Stomach (tissue), 9 donors: ENCODE measurements around the gene ADGB. TPM values are rescaled to one million over a fixed set of nuclear protein-coding genes. Genes with fewer than 3 reads are reported as not detected.

Experiments
- DNase-seq, 2 donors: peaks; one replicate each; pipeline versions ENCODE4 v3.0.0 to v3.0.0-alpha.2; 2013 to 2019
- H3K27ac ChIP-seq, 5 donors: fragments of 200-600 bp in 4 of 5; sonication (generic) in 4 of 5; one replicate each; pipeline ENCODE4 v1.5.1; 2013 to 2019; ENCODE audit warnings: mild to moderate bottlenecking in 1 of 5, moderate library complexity in 1 of 5
- H3K27me3 ChIP-seq, 3 donors: fragments of 200-600 bp; sonication (generic); one replicate each; pipeline ENCODE4 v1.5.1; 2017 to 2019; ENCODE audit warnings: mixed run types in 1 of 3
- H3K36me3 ChIP-seq, 4 donors: fragments of 200-600 bp; sonication (generic); 1 replicate in 3 of 4; 2 replicates in 1 of 4; pipeline ENCODE4 v1.5.1; 2016 to 2019
- H3K4me1 ChIP-seq, 4 donors: fragments of 200-600 bp; sonication (generic); one replicate each; pipeline ENCODE4 v1.5.1; 2016 to 2019
- H3K4me3 ChIP-seq, 4 donors: fragments of 200-600 bp; sonication (generic) in 3 of 4; one replicate each; pipeline ENCODE4 v1.5.1; 2016 to 2019; ENCODE audit warnings: mild to moderate bottlenecking in 1 of 4
- H3K9me3 ChIP-seq, 4 donors: fragments of 200-600 bp; sonication (generic); one replicate each; pipeline ENCODE4 v1.5.1; 2016 to 2019
- EP300 ChIP-seq: sonication (generic); formaldehyde crosslinking; IDR thresholded peaks from one replicate; pipeline ENCODE4 v1.6.1; 2017; ENCODE audit warnings: antibody characterized with exemption
- POLR2A ChIP-seq, 4 donors: fragments of 450-650 bp; IDR thresholded peaks; one replicate each; pipeline ENCODE4 v1.6.1; 2016; ENCODE audit warnings: antibody characterized with exemption in 4 of 4, control low read depth in 2 of 4, mild to moderate bottlenecking in 1 of 4, moderate library complexity in 1 of 4
- POLR2AphosphoS5 ChIP-seq, 3 donors: sonication (generic); formaldehyde crosslinking; IDR thresholded peaks; one replicate each; pipeline ENCODE4 v1.6.1; 2016; ENCODE audit warnings: antibody characterized with exemption in 3 of 3
- WGBS, 5 donors: extraction: QIAGEN DNeasy Blood & Tissue Kit in 3 of 5; methylation state at CpG; one replicate each; pipeline versions ENCODE4 v1.1.5 to v1.1.7; 2013 to 2018; 5-methylcytosine and 5-hydroxymethylcytosine counted together
- intact Hi-C: fragments of 100-400 bp; cut with DNase I; formaldehyde crosslinking; loops from one replicate; pipeline ENCODE4 v1.15.1; 2023; ENCODE audit warnings: low total_unique reads
- polyA plus RNA-seq, 3 donors: library from polyadenylated mRNA; stranded (reverse); fragments of 200-250 nt; gene quantifications; one replicate each; pipeline ENCODE4 v1.2.3, GENCODE V29; 2013
- total RNA-seq, 5 donors: library from RNA; depleted of rRNA; stranded (reverse); fragments of >200 nt; gene quantifications; one replicate each; pipeline versions ENCODE4 v1.1.0 to v1.2.3, GENCODE V29; 2014 to 2016
- TF ChIP-seq, protein P1 (sequence below), 7 experiments: fragments of 450-650 bp in 4 of 7; fragments of 200-600 bp in 3 of 7; sonication (generic) in 3 of 7; IDR thresholded peaks; one replicate each; pipeline ENCODE4 v1.5.1; 2016 to 2019; ENCODE audit warnings: antibody characterized with exemption in 7 of 7, control low read depth in 2 of 7, mild to moderate bottlenecking in 1 of 7
- donor health status: healthy with polysubstance abuse.
- donor health status: Bipolar disorder and iron deficiency.
- donor health status: healthy.

ADGB gene
- total and polyA plus RNA-seq, 8 donors: 0.29 TPM; not detected in 7

DNA sequence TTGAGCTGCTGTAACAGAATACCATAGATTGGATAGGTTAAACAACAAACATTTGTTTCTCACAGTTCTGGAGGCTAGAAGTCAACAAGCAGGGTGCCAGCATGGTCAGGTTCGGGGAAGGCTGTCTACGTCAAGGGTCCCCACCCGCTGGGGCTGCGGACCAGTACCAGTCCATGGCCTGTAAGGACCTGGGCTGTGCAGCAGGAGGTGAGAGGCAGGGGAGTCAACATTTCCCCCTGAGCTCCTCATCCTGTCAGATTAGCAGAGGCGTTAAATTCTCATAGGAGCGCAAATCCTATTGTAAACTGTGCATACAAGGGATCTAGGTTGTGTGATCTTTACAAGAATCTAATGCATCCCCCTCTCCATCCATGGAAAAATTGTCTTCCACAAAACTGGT lies 3.8 kb downstream of the ADGB start:
- no peaks in the 10 kb centered on the region for H3K27me3 ChIP-seq
- 45 to 60% (median 53%) methylated on average over 6 of the region's 6 CpGs for WGBS, 5 donors
- H3K36me3 ChIP-seq: no peaks in the 10 kb centered on the region
- TF ChIP-seq, protein P1, sequence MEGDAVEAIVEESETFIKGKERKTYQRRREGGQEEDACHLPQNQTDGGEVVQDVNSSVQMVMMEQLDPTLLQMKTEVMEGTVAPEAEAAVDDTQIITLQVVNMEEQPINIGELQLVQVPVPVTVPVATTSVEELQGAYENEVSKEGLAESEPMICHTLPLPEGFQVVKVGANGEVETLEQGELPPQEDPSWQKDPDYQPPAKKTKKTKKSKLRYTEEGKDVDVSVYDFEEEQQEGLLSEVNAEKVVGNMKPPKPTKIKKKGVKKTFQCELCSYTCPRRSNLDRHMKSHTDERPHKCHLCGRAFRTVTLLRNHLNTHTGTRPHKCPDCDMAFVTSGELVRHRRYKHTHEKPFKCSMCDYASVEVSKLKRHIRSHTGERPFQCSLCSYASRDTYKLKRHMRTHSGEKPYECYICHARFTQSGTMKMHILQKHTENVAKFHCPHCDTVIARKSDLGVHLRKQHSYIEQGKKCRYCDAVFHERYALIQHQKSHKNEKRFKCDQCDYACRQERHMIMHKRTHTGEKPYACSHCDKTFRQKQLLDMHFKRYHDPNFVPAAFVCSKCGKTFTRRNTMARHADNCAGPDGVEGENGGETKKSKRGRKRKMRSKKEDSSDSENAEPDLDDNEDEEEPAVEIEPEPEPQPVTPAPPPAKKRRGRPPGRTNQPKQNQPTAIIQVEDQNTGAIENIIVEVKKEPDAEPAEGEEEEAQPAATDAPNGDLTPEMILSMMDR (IDR thresholded peaks at IDR 0.05): no peak
- no peak for TF ChIP-seq EP300
- TF ChIP-seq POLR2A (IDR thresholded peaks at IDR 0.05): no peak
- no peak for TF ChIP-seq POLR2AphosphoS5 (IDR thresholded peaks at IDR 0.05)
- intact Hi-C loops: no loop called here
- no peaks in the 10 kb centered on the region for H3K9me3 ChIP-seq
- H3K27ac ChIP-seq: no peak overlapping the region
- no peak for DNase-seq
- no peak overlapping the region for H3K4me3 ChIP-seq
- H3K4me1 ChIP-seq: peaks cover 0 to 12% (median 9%) of the 10 kb centered on the region in 4 donors

DNA sequence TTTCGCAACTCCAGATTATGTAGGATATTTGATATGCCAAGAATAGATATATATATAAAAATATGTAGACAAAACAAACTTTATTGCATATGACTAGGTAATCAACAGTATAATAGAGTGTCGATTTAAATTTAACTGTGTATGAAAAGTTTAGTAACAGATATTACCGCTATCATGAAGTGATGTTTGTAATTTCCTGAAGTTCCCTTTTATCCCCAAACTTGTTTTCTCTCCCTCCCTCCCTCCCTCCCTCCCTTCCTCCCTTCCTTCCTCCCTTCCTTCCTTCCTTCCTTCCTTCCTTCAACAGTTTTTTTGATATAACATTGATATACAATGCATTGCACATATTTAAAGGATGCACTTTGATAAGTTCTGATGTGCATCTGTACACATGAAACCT lies 15.2 kb downstream of the ADGB start:
- H3K27me3 ChIP-seq: no peaks in the 10 kb centered on the region
- peaks cover 0 to 5% (median 0%) of the 10 kb centered on the region in 4 donors for H3K9me3 ChIP-seq
- H3K4me1 ChIP-seq: no peaks in the 10 kb centered on the region
- intact Hi-C loops: no loop called here
- TF ChIP-seq POLR2AphosphoS5 (IDR thresholded peaks at IDR 0.05): no peak
- TF ChIP-seq, protein P1 (IDR thresholded peaks at IDR 0.05): no peak
- TF ChIP-seq EP300: no peak
- no peak for TF ChIP-seq POLR2A (IDR thresholded peaks at IDR 0.05)
- no peak for DNase-seq
- WGBS, 5 donors: 87 to 96% (median 93%) methylated on average over 3 of the region's 3 CpGs
- H3K27ac ChIP-seq: no peak overlapping the region
- H3K36me3 ChIP-seq: no peaks in the 10 kb centered on the region
- H3K4me3 ChIP-seq: no peak overlapping the region

DNA sequence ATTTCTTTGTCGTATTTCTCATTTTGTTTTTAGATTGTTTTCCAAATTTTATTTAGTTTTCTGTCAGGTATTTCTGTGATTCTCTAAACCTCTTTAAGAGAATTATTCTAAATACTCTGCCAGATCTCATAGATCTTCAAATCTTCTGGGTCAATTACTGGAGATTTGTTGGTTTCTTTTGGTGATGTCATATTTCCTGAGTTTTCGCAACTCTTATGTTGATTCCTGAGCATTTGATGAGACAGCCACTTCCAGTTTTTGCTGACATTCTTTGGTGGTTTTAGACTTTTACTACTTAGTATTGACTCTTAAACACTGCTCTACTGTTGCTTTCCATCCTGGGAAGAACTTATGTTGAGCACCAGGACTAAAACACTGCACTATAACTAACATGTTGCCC lies 21.9 kb downstream of the ADGB start:
- no peaks in the 10 kb centered on the region for H3K36me3 ChIP-seq
- no peak overlapping the region for H3K27ac ChIP-seq
- H3K4me3 ChIP-seq: no peak overlapping the region
- intact Hi-C loops: no loop called here
- no peaks in the 10 kb centered on the region for H3K4me1 ChIP-seq
- WGBS, 5 donors: 88 to 93% (median 91%) methylated on average over 2 of the region's 2 CpGs
- no peaks in the 10 kb centered on the region for H3K27me3 ChIP-seq
- TF ChIP-seq EP300: no peak
- TF ChIP-seq POLR2AphosphoS5 (IDR thresholded peaks at IDR 0.05): no peak
- TF ChIP-seq, protein P1 (IDR thresholded peaks at IDR 0.05): no peak
- no peak for TF ChIP-seq POLR2A (IDR thresholded peaks at IDR 0.05)
- H3K9me3 ChIP-seq: peaks cover 0 to 13% (median 7%) of the 10 kb centered on the region in 4 donors
- DNase-seq: no peak

DNA sequence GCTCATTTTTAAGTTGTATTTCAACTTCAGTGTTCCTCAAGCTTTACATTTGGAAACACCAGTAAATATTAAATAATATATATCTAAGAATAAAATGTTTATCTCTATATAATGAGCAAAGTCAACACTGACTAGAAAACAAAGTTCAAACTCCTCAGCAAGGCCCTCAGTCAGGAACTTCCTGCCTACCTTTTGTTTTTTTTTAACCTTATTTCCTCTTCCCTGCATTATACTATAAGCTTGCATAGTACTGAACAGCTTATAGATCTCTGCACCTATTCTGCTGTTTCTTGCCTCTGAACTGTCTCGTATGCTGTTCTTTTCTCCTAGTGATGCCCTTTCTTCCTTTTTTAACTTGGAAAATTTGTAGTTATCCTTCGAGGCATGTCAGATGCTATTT lies 29.6 kb downstream of the ADGB start:
- intact Hi-C loops: no loop called here
- H3K4me3 ChIP-seq: no peak overlapping the region
- H3K27me3 ChIP-seq: no peaks in the 10 kb centered on the region
- peak in 1 of 2 donors; percentile 7 for DNase-seq
- H3K36me3 ChIP-seq: no peaks in the 10 kb centered on the region
- no peaks in the 10 kb centered on the region for H3K4me1 ChIP-seq
- WGBS, 5 donors: 76 to 86% (median 81%) methylated on average over 2 of the region's 2 CpGs
- H3K9me3 ChIP-seq: peaks cover 0 to 6% (median 0%) of the 10 kb centered on the region in 4 donors
- TF ChIP-seq POLR2AphosphoS5 (IDR thresholded peaks at IDR 0.05): no peak
- TF ChIP-seq, protein P1 (IDR thresholded peaks at IDR 0.05): no peak
- no peak for TF ChIP-seq POLR2A (IDR thresholded peaks at IDR 0.05)
- TF ChIP-seq EP300: no peak
- H3K27ac ChIP-seq: no peak overlapping the region
